Activated CD4-positive, alpha-beta T cell treated with anti-CD3 and anti-CD28 coated beads for 24 hours (primary cell): ENCODE measurements around the gene LIPK.
"Not testable (repeated sequence)": the region's sequence is repeated elsewhere in the genome, so short reads cannot be mapped to it uniquely, and the experiment has no call there.

Experiments used
- DNase-seq, 2 donors: peaks; one replicate each; pipeline ENCODE4 v3.0.0-alpha.2; 2020; ENCODE audit warnings: low read depth in 2 of 2

Gene LIPK, protein sequence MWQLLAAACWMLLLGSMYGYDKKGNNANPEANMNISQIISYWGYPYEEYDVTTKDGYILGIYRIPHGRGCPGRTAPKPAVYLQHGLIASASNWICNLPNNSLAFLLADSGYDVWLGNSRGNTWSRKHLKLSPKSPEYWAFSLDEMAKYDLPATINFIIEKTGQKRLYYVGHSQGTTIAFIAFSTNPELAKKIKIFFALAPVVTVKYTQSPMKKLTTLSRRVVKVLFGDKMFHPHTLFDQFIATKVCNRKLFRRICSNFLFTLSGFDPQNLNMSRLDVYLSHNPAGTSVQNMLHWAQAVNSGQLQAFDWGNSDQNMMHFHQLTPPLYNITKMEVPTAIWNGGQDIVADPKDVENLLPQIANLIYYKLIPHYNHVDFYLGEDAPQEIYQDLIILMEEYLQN

DNA sequence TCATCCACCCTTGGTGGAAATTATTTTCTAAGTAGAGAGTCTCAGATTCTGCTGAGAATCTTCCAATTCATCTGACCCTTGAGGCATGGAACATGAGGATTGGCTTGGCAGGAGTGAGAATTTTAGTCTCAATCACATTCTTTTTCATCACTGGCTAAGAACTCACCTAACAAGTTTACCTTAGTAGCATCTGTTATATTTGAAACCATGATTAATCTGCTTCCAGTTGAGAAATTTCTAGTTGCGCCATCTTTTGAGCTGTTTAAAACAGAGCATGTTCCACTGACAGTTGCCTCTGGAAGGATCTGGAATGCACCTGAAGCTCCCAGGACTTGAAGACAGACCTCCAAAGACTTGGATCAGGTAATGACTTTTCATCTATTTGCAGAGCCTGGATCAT lies at the start of gene LIPK:
LIPK (plus strand) TSS at position 292 of the 400 bp plus-strand sequence. CDS start 18,295 bp downstream, outside the sequence.
- no peak for DNase-seq

DNA sequence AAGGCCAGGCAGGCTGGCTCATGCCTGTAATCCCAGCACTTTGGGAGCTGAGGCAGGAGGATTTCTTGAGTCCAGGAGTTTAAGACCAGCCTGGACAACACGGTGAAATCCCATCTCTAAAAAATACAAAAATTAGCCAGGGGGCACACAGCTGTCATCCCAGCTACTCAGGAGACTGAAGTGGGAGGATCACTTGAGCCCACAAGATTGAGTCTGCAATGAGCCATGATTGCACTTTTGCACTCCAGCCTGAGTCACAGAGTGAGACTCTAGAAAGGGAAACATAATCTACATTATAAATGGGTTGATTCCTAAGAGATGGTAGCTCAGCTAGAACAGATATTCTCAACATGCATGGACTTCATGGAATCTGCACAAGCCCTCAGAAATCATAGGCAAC lies 48.1 kb upstream of the LIPK start:
- no peak for DNase-seq

DNA sequence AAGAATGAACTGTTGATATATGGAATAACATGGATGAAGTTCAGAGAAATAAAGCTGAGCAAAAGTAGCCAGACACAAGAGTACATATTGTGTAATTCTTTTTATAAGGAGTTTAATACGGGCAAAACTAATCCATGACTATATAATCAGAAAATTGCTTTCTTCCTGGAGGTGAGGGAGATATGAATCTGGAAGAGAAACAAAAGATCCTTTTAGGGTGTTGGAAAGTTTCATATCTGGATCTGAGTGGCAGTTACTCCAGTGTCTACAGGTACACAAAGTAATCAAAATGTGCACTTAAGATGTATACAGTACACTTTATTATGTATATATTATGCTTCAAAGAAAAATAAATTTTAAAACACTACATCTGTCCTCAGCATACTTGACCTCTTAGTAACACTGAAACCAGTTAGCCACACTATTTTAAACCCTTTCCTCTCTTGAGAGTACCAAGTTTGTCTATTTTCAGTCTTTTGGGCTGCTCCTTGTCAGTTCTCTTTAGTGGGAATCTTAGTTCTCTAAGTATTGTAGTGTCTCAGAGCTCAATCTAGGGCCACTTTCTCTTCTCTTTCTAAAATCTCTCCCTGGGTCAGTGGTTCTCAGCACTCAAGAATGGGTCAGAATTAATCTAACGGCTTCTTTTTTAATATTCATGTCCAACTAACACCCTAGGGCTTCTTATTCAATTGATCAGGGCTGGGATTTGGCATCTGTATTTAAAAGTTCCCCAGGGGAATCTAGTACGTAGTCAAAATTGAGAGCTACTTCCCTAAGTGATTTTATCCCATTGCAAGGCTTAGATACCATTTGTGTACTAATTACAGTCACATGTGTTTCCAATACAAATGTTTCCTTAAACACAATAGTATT lies 46.1 kb upstream of the LIPK start:
- DNase-seq = no peak

DNA sequence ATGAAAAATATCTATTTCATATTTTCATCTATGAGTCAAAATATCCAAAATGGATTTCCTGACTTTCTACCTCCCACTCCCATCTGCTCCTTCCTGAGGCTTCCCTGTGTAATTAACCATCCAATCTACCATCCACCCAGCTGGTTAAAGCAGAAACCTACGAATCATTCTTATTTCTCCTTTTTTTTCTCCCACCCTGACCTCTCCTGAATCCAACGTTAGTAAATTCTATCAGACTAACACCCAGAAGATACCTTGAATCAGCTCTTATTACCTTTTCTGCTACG lies 45.5 kb upstream of the LIPK start:
- DNase-seq = no peak

DNA sequence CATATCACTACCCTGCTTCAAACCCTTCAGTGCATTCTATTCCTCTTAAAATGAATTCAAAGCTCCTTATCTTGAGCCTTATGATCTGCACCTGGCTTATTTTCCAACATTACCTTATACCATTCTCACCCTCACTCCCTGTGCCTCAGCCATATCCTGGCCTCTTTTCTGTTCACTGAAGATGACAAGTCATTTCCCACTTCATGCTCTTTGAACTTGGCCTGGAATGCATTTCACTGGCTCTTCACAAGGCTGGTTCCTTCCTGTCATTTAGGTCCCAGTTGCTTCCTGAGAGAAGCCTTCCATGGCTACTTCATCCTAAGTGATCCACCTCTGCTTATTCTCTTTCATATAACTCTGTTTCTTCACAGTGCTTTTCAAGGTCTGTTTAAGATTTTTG lies 45.0 kb upstream of the LIPK start:
- DNase-seq = no peak

DNA sequence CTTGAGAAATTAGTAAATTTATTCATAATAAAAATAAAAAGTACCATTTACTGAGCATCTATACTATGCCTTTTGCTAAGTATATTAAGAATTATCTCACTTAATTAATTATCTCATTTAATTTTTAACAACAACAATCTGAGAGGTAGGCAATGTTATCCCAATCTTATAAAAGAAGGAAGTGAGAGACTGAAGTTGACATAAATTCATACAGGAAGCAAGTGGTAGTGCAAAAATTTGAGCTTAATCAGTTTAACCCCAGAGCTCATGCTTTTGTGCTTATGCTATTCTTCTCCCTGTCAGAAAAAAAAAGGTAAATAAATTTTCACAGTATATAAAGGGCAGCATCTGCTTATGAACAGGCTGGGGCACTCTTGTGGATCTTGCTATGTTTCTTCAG lies 44.5 kb upstream of the LIPK start:
- DNase-seq = no peak

DNA sequence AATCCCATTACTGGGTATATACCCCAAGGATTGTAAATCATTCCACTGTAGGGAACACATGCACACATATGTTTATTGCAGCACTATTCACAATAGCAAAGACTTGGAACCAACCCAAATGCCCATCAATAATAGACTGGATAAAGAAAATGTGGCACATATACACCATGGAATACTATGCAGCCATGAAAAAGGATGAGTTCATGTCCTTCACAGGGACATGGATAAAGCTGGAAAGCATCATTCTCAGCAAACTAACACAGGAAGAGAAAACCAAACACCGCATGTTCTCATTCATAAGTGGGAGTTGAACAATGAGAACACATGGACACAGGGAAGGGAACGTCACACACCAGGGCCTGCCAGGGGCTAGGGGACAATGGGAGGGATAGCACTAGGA lies 42.9 kb upstream of the LIPK start:
- DNase-seq = not testable (repeated sequence)

DNA sequence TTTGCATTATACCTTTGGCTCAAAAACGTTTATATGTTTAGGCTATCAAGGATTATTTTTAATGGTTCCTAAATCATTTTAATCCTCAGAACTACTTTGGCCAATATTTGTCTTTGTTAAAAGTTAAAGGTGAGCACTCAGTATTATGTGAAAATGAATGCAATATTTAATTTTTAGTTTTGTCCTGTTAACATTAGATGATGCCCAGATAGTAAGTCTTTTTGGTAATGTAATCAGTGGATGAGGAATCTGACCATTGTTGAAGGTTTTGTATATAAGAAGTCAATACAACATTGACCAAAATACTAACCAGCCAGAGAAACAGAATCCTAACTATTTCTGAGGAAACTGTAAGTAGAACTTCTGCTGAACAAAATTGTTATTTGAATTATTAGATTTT lies 41.9 kb upstream of the LIPK start, which contains the start of gene LIPF:
LIPF (plus strand) TSS at position 301 of the 400 bp plus-strand sequence. CDS start 2,856 bp downstream, outside the sequence.
- DNase-seq = no peak

DNA sequence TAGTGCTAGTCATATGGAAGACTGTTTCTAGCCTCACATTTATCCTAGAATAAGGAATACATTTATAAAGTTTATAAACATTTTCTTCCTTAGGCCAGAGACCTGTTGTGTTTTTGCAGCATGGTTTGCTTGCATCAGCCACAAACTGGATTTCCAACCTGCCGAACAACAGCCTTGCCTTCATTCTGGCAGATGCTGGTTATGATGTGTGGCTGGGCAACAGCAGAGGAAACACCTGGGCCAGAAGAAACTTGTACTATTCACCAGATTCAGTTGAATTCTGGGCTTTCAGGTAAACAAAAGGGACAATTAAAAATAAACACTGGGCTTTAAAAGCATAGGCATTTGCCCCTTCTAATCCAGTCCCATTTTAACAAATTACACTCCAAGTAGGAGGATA lies 37.6 kb upstream of the LIPK start:
- DNase-seq = no peak

DNA sequence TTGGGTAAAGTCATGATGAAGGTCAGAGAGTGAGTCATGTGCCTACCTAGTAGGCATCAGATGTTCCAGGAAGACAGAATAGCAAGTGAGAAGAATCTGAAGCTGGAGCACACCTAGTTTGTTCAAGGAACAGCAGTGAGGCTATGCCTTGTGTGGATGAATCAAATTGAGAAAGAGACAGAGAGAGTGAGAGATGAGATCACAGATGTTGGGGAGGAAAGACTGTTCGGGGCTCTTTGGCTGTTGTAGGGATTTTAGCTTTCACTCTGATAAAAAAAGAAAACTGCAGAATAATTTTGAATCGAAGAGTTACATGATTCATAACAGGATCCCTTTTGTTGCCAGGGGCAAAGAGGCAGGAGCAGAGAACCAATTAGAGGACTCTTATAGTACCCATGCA lies 35.6 kb upstream of the LIPK start:
- peak in 1 of 2 donors; percentile 7 for DNase-seq

DNA sequence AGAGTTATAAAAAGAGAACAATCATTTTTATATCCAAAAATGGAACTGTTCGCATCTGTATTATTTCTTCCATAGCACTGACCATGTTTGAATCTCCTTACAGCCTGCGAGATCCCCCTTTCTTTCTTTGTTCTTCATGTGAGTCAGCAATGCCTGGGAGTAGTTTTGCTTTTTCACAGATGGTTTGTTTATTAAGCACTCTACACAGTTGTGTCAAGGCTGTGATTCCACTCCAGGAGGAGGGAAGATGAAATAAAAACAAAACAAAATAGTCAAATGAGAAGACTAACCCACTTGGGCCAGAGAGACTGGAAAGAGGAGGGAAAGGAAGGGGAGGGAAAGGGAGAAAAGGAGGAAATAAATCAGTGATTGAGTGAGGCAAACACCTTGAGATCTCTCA lies 34.0 kb upstream of the LIPK start:
- no peak for DNase-seq

DNA sequence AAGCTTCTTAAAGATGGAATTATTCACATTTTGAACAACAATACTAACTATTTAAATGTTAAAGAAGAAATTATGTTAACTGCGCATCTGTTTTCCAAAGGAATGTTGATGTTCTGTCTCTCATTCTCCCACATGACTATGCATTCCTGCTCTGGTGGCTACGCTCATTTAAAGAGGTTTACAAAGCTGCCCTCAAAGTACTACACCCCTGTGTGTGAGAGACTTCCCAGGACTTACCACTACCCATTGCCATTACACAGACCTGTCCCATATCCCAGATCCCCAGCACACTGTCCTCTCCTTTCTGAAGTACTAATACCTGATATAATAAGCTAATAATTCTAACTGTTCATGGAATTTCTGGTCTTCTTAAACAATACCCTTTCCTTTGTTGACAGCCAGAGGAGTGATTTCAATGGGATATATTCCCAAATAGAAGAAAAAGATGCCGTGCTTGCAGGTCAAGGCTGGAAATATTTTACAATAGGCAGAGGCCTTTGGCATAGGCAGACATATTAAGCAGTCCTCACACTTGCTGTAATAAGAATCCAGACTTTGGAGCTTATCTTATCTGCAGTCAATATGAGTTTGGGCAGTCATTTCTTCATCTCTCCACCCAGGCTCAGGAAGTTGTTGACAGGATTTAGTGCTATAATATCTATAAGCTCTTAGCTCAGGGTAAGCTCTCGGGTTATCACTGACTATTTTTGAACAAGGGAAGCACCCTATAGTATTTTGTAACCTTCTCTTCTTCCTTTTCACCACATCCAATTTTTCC lies 29.6 kb upstream of the LIPK start:
- no peak for DNase-seq

DNA sequence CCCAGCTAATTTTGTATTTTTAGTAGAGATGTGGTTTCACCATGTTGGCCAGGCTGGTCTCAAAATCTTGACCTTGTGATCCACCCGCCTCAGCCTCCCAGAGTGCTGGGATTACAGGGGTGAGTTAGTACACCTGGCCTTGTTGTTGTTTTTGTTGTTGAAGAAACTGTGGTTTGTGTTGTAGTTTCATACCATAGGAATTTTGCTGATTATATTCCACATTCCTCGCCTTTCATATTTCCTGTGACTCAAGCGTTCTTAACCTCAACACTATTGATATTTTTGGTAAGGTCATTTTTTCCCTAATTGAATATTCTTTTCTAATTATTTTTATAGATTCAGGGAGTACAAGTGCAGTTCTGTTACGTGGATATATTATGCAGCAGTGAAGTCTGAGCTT lies 25.1 kb upstream of the LIPK start:
- no peak for DNase-seq

DNA sequence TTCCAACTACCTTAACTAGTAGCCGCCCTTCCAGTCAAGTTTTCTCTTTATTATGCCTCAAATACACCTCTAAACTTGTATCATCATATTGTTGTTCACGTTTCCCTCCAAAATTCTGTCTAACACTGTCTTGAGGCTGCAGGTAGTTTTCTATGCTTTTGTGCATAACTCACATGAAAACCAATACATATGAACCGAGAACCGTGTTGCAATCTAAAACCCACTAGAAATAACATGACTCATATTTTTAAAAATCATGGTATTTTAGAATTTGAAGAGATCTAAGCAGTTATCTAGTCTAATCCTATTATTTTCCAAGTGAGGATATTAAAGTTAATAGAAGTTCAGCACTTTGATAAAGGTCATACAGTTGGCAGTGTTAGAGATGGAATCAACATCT lies 23.6 kb upstream of the LIPK start:
- DNase-seq = no peak

DNA sequence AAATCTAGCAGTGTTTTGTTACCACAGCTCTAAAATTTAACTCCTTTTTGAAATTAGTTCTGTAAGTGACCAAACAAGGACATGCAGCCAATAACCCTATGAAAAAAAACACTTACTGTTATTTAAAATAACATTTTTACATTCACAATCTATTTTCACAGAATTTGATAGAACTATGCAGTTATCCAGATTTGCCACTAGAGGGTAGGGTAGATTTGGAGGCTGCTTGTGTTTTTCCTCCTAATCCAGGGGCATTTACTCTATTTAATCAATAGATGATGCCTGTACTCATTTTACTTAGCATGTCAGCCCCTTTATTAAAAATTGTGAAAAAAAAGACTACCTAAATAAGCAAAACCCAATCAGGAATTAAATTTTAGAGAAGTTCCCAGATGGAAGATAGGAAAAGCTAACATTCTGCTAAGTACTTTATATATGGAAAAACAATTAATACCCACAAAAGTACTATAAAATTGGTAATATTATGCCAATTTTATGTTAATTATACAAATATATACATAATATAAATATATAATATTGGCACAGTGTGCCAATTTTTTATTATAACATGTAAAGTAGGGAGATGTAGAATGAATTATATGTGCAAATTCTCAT lies 18.1 kb upstream of the LIPK start:
- no peak for DNase-seq

DNA sequence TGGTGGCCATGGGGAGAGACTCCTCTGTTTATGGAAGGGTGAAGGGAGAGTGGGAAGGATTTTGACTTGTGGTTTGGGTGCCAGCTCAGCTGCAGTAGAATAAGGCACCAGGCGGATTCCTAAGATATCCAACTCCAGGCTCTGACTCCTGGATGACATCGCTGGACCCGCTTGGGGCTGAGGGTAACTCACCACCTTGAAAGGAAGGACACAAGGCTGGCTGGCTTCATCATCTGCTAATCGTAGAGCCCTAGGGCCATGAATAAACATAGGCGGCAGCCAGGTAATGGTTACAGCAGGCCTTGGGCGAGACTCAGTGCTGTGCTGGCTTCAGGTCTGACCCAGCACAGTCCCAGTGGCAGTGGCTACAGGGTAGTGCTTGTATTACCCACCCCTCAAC lies 16.7 kb upstream of the LIPK start:
- DNase-seq = no peak

DNA sequence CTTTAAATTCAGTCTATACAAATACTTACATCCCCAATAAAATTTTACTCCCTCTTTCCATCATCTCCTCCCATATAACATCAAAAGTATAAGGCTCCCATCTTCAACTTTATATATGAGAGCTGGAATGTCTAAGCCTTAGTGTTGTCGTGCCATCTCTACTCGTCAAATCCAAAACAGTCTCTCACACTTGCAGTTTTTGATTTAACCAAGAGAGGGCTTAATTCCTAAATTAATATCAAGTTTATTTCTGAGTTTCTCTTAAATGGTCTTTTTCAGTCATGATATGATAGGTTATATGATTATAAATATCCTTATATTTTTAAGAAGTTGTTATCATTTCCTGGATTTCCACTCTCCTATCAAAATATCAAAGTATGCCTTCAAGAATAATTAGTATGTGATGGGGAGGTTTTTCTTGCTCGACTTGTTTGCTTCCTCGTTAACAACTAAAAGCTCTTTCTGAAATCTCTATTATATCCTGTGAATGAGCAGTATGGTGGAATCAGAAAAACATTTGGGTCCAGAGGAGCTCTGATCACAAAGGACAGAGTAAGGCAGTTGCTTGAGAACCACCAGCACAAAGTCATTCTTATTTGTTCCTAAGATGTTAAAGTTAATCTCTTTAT lies 12.5 kb upstream of the LIPK start:
- no peak for DNase-seq

DNA sequence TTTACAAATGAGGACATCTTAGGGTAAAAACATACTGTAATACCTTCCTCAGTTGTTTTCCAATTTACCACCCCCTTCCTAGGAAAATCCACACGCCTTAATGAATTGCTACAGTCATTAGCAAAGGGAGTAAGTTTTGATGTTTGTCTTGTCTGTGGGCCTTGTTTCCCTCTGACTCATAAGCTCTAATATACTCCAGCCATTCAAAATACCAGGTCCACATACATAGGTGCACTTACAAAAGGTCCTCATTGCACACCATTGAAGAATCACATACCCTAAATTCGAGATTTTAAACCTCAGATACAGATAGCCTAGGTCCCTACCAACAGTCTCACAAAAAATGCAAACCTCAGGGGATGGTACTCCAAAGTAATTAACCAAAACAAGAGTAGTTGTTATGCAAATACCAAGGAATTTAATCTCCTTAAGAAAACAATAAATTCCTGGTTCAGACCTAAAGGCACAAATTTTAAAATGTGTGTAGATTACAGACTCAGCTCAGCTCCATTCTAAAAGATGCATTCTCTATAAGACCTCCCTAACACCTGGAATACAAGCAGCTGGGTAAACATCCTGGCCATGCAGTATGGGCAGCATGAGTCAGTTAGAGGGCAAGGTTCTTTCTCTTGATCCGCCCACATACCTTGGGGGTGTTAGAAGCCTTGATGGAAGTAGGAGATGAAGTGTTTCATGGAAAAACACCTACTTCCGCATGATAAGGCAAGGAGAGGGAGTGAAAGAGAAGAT lies 3.0 kb upstream of the LIPK start:
- DNase-seq = no peak

DNA sequence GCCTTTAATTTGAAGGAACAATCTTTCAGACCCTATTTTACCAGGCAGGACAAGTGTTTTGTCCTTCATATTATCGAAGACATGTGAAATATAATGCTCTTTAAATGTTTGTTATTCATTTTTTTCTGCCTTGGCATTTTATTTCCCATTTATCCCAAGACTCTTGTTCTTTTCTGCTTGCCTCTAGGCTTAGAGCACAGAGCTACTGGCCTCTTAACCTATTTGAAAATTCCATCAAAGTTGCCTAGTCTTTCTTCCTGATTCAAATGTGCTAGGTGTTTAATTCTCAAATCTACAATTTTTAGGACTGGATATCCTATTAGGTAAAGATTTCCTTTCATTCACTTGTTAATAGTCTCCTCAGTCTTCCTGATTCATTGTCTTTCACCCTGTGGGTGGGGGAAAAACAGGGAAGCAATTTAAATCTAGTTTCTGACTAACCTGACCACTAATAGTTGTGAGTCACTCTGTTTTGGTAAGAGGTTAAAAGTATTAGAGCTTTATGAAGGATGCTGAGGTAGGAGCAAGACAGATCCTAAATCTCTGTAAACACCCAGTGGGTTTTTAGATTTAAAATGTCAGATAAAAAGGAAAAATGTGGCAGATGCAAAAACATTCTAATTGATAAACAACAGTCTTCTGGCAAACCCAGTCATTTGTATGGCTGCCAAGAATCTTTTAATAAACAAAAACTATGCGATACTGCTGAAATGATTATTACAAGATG lies 1.5 kb downstream of the LIPK start:
- DNase-seq = no peak

DNA sequence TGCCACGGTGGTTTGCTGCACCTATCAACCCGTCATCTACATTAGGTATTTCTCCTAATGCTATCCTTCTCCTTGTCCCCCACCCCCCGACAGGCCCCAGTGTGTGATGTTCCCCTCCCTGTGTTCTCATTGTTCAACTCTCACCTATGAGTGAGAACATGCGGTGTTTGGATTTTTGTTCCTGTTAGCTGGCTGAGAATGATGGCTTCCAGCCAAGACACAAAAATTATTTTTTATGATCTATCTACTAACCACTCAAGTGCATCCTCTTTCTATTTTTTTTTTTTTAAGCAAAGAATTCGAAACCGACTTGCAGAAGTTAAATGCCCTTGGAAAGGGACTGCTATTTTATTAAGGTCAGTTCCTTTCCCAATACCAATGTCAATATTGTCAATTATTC lies 3.3 kb downstream of the LIPK start:
- not testable (repeated sequence) for DNase-seq
